SK-N-SH treated with all-trans-retinoic acid at 6 μM for 48 hours (cell line): ENCODE results near the gene LHFPL3.
A peak's percentile ranks its signal among the peaks of the same experiment; 100 is the strongest.

Source experiments
- ATAC-seq: fragments of 200-7000 bp; cut with Tn5 transposase; 3 replicates; pipeline ENCODE4 v1.9.1; 2020; ENCODE audit warnings: mild to moderate bottlenecking, moderate library complexity
- ARNTL ChIP-seq: fragments of 450-650 bp; formaldehyde crosslinking; IDR thresholded peaks from 2 replicates; pipeline ENCODE4 v1.5.0; 2020; ENCODE audit warnings: low read depth, mild to moderate bottlenecking, moderate library complexity, borderline replicate concordance
- BACH2 ChIP-seq: fragments of 250-450 bp; sonication (Bioruptor Pico); IDR thresholded peaks from 2 replicates; pipeline ENCODE4 v1.9.0; 2021; ENCODE audit warnings: mild to moderate bottlenecking, borderline replicate concordance
- CREB5 ChIP-seq: fragments of 250-450 bp; sonication (Bioruptor Pico); IDR thresholded peaks from 2 replicates; pipeline ENCODE4 v1.5.1; 2020; ENCODE audit warnings: low read depth, mild to moderate bottlenecking, moderate library complexity
- CSRNP3 ChIP-seq: fragments of 250-450 bp; sonication (Bioruptor Pico); IDR thresholded peaks from 2 replicates; pipeline ENCODE4 v1.5.1; 2021; ENCODE audit warnings: mild to moderate bottlenecking, moderate library complexity
- ESRRG ChIP-seq: fragments of 250-450 bp; sonication (Bioruptor Pico); IDR thresholded peaks from 2 replicates; pipeline ENCODE4 v1.6.1; 2021; ENCODE audit warnings: mild to moderate bottlenecking
- GLIS3 ChIP-seq: fragments of 250-450 bp; sonication (Bioruptor Pico); IDR thresholded peaks from 2 replicates; pipeline ENCODE4 v1.5.0; 2020; ENCODE audit warnings: mild to moderate bottlenecking, moderate library complexity
- PATZ1 ChIP-seq: fragments of 250-450 bp; sonication (Bioruptor Pico); IDR thresholded peaks from 2 replicates; pipeline ENCODE4 v1.8.0; 2020; ENCODE audit warnings: mild to moderate bottlenecking, moderate library complexity, borderline replicate concordance
- POU6F1 ChIP-seq: fragments of 250-450 bp; sonication (Bioruptor Pico); IDR thresholded peaks from 2 replicates; pipeline ENCODE4 v1.8.0; 2021; ENCODE audit warnings: low read depth, mild to moderate bottlenecking, moderate library complexity, borderline replicate concordance
- PPARA ChIP-seq: fragments of 250-450 bp; sonication (Bioruptor Pico); IDR thresholded peaks from 2 replicates; pipeline ENCODE4 v1.5.0; 2020; ENCODE audit warnings: mild to moderate bottlenecking, borderline replicate concordance
- RARB ChIP-seq: fragments of 250-450 bp; sonication (Bioruptor Pico); IDR thresholded peaks from 2 replicates; pipeline ENCODE4 v1.8.0; 2021; ENCODE audit warnings: mild to moderate bottlenecking, moderate library complexity
- SNAI2 ChIP-seq: fragments of 250-450 bp; sonication (Bioruptor Pico); IDR thresholded peaks from 2 replicates; pipeline ENCODE4 v1.5.0; 2020; ENCODE audit warnings: mild to moderate bottlenecking, moderate library complexity
- TCF4 ChIP-seq: fragments of 250-450 bp; sonication (Bioruptor Pico); IDR thresholded peaks from 2 replicates; pipeline ENCODE4 v1.8.0; 2021; ENCODE audit warnings: mild to moderate bottlenecking, moderate library complexity, borderline replicate concordance
- TOX ChIP-seq: fragments of 250-450 bp; sonication (Bioruptor Pico); IDR thresholded peaks from 2 replicates; pipeline ENCODE4 v1.8.0; 2021; ENCODE audit warnings: mild to moderate bottlenecking, moderate library complexity, borderline replicate concordance
- TSHZ2 ChIP-seq: fragments of 250-450 bp; sonication (Bioruptor Pico); IDR thresholded peaks from 2 replicates; pipeline ENCODE4 v1.5.0; 2020; ENCODE audit warnings: mild to moderate bottlenecking, moderate library complexity
- ZC3H10 ChIP-seq: fragments of 250-450 bp; sonication (Bioruptor Pico); IDR thresholded peaks from 2 replicates; pipeline ENCODE4 v1.5.1; 2021; ENCODE audit warnings: mild to moderate bottlenecking, moderate library complexity
- ZFP3 ChIP-seq: fragments of 250-450 bp; sonication (Bioruptor Pico); IDR thresholded peaks from 2 replicates; pipeline ENCODE4 v1.5.0; 2020; ENCODE audit warnings: mild to moderate bottlenecking, moderate library complexity
- ZFP30 ChIP-seq: fragments of 450-650 bp; formaldehyde crosslinking; IDR thresholded peaks from 2 replicates; pipeline ENCODE4 v1.5.0; 2022; ENCODE audit warnings: mild to moderate bottlenecking, moderate library complexity
- ZNF8 ChIP-seq: fragments of 450-650 bp; formaldehyde crosslinking; IDR thresholded peaks from 2 replicates; pipeline ENCODE4 v1.5.0; 2020; ENCODE audit warnings: mild to moderate bottlenecking, moderate library complexity

Gene LHFPL3

GRCh38 chr7:104861729-104862390 is 533.5 kb downstream of the LHFPL3 start (continued):
- TF ChIP-seq TSHZ2 (CRISPR knock-in tag) (no peak), TCF4 (CRISPR knock-in tag) (no peak), ZC3H10 (no peak), ZNF8 (CRISPR knock-in tag) (no peak)

GRCh38 chr7:104862719-104863118 is 534.3 kb downstream of the LHFPL3 start:
- TF ChIP-seq TOX (no peak), CREB5 (CRISPR knock-in tag) (no peak), ZFP3 (no peak), ESRRG (CRISPR knock-in tag) (no peak), ZNF8 (CRISPR knock-in tag) (no peak), CSRNP3 (CRISPR knock-in tag) (no peak)
- peak; percentile 95 for ATAC-seq

- no peak for ATAC-seq
- no peak for TF ChIP-seq GLIS3
- no peak for TF ChIP-seq POU6F1 (CRISPR knock-in tag)
- TF ChIP-seq TCF4 (CRISPR knock-in tag): no peak
- no peak for TF ChIP-seq TSHZ2 (CRISPR knock-in tag)
- no peak for TF ChIP-seq PPARA
- no peak for TF ChIP-seq ZC3H10
- no peak for TF ChIP-seq BACH2 (CRISPR knock-in tag)
- no peak for TF ChIP-seq CREB5 (CRISPR knock-in tag)
- no peak for TF ChIP-seq ZFP3
- no peak for TF ChIP-seq SNAI2
Observed at GRCh38 chr7:104873401-104873800, 545.0 kb downstream of the LHFPL3 start.

- ATAC-seq: no peak
- TF ChIP-seq PPARA (no peak), PATZ1 (no peak), CREB5 (CRISPR knock-in tag) (no peak), ARNTL (CRISPR knock-in tag) (no peak), RARB (no peak), ZFP30 (CRISPR knock-in tag) (no peak), POU6F1 (CRISPR knock-in tag) (no peak)
Observed at GRCh38 chr7:104878577-104878976, 550.2 kb downstream of the LHFPL3 start.
